Hypothalamus (tissue), 51 donors: Measurements from ENCODE around the gene KRT78.
"Not testable (repeated sequence)": the region's sequence is repeated elsewhere in the genome, so short reads cannot be mapped to it uniquely, and the experiment has no call there.

Experiments
- DNase-seq, 51 donors: peaks; one replicate each; lab custom pipeline; 2025; lab: John Stamatoyannopoulos, UW

KRT78 gene, protein sequence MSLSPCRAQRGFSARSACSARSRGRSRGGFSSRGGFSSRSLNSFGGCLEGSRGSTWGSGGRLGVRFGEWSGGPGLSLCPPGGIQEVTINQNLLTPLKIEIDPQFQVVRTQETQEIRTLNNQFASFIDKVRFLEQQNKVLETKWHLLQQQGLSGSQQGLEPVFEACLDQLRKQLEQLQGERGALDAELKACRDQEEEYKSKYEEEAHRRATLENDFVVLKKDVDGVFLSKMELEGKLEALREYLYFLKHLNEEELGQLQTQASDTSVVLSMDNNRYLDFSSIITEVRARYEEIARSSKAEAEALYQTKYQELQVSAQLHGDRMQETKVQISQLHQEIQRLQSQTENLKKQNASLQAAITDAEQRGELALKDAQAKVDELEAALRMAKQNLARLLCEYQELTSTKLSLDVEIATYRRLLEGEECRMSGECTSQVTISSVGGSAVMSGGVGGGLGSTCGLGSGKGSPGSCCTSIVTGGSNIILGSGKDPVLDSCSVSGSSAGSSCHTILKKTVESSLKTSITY

DNA sequence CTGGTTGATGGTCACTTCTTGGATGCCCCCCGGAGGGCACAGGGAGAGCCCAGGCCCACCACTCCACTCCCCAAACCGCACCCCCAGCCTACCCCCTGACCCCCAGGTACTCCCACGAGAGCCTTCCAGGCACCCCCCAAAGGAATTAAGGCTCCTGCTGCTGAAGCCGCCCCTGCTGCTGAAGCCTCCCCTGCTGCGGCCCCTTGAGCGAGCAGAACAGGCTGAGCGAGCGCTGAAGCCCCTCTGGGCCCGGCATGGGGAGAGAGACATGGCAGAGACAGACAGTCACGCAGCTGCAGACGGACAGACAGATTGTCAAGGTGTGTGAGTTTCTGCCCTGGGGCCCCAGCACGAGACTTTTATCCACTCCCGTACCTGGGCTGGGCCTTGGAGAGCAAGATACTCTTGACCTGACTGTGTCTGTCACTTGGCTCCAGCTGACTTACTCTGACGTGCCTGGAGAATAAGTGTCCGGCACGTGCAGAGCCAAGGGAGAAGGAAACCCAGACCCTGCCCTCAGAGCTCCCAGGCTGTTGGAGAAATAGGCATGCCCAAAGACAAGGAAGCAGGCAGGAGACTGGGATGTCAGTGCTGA is at the start of gene KRT78:
Gene KRT78, minus strand, starts transcription at position 334 of the 595 bp plus-strand sequence. Its CDS starts 64 bp downstream, at position 270.
- DNase-seq: no peak

DNA sequence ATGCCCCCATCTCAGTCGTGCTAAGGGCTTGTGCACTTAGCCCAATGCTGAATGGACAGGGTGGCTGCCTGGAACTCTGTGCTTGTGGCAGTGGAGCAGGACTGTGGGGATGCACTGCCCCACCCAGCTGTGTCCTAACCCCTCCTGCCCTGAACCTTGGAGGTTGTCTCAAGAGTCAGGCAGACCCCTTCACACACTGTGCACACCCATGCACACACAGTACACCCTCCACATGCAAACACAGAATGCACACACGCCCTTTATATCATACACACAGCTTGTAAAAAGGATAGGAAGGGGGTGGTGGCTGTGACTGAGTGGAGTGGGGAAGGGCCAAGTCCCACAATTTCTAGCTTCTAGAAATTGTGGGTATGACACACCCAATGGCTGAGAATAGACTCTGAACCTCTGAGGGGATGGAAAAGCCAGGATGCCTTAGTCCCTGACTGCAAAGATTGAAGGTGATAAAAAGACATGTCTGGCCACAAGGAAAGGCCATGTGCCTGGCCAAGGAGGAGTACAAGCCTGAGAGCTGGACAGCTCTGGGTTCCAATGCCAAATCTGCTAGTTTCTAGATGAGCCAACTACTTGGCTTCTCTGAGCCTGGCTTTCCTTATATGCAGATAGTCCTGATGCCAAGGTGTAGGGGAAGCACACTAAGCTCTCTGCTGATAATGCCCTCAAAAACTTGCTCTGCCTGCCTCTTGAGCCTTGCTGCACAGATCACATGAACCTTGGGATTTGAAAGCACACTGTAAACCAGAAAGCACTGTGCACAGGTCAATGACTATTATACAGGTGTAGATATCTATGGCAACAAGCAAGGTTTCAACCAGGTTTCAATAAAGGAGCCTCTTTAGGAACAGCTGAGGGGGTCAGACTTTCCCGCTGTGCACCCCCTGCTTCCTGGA is 47.7 kb upstream of the KRT78 start:
- no peak for DNase-seq

DNA sequence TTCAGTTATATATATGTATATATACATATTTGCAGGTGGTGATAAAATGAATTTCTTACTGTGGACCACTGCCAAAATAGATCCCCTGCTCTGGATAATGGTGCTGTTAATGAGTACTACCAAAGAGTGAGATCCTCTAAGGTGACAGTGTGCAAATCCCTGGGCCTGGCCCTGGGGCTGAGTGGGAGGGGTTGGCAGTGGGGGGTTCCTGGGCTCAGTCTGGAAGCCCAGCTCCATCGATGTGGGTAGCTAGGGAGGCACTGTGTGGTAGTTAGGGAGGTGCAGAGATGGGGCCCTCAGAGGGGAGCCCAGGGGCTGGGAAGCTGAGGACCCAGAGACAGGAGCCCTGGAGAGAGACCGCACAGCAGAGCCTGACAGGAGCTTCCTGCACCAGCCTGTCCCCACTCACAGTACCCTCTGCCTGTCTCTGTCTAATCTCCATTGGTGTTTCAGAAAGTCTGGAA is 47.0 kb upstream of the KRT78 start:
- no peak for DNase-seq

DNA sequence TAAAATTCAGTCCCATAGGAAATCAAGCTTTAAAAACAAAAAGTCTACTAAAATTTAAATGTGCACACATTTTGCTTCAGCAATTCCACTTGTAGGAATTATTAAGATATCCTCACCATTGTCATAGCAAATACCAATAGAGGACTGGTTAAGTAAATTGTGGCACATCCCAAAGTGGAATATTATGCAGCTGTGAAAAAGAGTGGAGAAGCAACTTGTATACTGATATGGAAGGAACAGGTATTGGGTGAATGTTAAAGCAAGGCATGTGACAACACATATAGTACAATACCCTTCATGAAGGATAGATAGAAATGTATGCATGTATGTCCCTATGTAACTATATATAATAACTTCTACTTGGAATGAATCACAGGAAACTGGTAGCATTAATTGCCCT is 44.2 kb upstream of the KRT78 start:
- DNase-seq: no peak

DNA sequence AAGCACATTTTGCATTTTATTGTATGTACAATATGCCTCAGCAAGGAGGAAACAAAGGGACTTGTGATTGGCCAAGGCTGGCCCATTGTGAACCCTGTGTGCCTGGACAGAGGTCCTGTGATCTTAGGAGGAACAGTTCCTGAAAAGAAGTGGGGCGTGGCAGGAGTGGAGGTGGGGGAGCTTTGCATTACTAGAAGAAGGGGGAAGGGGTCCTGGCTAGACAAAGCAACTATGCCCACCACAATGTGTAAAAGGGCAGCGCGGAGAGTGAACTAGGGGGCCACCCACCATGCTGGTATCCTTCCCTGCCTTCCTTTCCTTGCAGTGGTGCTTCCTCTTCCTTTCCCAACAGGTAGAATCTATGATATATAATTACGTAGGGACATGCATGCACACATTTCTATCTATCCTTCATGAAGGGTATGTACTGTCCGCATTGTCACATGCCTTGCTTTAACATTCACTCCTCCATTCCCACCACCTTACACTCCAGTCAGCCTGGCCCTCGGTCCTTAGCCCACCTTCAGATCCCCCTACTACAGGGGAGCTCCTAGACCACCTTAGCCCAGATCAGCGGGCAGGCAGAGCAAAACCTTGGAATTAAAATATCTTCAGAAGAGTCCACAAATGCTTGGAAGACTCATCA is 43.5 kb upstream of the KRT78 start:
- no peak for DNase-seq

DNA sequence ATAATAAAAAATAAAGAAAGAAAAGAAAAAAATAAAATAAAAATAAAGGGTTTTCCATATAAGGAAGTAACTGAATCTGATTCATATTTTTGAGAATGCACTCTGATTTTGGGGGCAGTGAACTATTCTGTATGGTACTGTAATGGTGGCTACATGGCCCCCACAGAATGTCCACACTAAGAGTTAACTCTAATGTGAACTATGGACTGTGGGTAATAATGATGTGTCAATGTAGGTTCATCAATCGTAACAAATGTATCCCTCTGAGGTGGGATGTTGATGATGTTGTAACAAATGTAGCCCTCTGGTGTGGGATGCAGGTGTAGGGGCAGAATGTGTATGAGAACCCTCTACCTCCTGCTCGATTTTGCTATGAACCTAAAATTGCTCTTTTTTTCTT is 42.2 kb upstream of the KRT78 start:
- no peak for DNase-seq

DNA sequence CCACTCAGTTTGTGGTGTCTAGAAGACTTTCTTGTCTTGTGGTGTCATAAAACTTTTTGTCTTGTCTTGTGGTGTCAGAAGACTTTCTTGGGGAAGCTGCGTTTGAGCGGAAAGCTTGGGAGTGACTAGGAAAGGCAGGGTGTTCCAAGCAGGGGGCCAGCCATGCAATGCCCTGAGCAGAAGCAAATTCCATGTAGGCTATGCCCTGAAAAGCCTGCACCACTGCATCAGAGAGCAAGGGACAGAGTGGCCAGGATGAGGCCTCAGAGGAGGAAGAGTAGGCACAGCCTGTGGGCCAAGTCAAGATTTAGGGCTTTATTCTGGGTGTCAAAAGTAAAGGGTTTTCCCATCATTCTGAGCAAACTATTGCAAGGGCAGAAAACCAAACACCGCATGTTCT is 41.6 kb upstream of the KRT78 start:
- no peak for DNase-seq

DNA sequence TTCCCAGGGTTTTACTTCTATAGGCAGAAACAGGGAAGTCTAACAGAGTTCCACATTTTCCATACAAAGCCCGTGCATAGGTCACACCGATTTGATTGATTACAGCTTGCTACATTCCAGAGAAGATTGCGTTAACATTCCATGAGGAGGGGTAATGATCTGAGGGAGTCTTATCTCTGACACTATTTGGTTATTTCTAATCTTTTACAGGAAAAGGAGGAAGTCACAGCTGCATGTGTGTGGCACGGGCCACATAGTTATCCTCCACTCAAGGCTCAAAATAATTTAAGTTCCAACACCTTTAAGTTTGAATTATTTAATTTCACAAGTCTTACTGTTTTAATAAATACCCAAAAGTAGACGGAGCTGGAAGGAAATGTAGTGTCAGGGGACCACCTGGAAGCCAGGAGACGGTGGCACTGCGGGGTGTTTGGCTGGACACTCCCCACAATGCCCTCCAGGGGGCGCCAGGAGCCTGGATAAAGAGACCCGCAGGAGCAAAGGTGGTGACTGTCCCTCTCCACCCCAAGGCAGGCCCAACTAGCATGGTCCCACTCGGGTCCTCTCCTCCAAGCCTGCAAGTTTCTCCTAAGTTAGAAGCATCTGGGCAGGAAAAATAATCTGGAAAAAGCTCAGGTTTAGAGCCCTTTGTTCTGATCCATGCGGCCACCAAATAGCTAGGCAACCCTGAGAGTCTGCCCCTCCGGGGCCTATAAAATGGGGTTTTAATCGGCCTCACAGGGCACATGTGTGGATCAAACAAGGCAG is 35.9 kb upstream of the KRT78 start:
- peak in 43 of 51 donors; percentile 9 to 80 (median 39) for DNase-seq

DNA sequence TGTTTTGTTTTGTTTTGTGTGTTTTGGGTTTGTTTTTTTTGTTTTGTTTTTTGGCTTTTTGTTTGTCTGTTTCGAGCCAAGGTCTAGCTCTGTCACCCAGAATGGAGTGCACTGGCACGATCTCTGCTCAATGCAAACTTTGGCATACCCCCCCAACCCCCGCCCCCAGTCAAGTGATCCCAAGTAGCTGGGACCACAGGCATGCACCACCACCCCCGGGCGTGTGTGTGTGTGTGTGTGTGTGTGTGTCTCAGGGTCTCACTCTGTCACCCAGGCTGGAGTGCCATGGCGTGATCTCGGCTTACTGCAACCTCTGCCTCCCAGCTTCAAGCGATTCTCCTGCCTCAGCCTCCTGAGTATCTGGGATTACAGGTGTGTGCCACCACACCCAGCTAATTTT is 31.7 kb upstream of the KRT78 start:
- not testable (repeated sequence) for DNase-seq

DNA sequence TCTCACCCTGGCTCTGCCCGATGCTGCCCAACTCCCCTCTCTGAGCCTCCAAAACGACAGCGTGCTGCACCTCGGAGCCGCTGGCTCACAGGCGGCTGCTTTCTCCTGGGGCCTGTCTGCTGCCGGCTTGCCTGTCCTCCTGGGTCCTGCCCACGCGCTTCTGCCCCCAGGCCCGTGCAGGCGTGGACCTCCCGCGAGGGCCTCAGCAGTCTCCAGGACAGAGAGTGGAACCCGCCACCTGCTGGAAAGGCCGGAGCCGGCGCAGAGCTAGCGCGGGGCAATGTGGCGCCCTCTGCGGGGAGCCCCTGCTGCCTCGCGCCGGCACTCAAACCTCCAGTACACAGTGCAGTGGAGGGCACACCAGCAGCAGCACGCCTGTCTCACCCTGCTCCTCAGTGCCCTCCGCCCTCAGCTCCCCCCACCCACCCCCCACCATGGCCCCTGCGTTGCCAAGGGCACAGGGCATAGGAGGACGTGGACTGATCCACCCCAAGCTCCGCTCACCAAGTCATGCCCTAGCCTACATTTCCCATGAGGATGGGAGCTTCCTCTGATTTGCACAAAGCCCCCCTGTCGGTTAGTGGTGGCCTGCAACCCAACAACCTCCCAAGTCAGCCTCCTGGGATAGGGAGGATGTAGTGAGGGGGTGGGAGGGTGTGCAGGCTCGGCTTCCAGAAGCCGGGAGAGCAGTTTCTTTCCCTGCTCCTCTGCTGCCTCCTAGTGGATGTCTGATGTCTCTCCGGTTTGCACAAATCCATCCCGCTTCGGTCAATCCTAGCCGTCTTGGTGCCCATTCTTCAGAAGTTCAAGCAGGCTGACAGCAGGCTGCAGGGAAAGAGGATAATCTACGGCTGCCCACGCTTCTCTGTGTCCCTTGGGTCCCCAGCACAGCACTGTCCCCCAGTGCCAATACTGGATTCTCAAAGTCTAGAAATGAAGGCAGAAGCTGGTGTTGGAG is 30.9 kb upstream of the KRT78 start:
- peak in 47 of 51 donors; percentile 6 to 85 (median 51) for DNase-seq

DNA sequence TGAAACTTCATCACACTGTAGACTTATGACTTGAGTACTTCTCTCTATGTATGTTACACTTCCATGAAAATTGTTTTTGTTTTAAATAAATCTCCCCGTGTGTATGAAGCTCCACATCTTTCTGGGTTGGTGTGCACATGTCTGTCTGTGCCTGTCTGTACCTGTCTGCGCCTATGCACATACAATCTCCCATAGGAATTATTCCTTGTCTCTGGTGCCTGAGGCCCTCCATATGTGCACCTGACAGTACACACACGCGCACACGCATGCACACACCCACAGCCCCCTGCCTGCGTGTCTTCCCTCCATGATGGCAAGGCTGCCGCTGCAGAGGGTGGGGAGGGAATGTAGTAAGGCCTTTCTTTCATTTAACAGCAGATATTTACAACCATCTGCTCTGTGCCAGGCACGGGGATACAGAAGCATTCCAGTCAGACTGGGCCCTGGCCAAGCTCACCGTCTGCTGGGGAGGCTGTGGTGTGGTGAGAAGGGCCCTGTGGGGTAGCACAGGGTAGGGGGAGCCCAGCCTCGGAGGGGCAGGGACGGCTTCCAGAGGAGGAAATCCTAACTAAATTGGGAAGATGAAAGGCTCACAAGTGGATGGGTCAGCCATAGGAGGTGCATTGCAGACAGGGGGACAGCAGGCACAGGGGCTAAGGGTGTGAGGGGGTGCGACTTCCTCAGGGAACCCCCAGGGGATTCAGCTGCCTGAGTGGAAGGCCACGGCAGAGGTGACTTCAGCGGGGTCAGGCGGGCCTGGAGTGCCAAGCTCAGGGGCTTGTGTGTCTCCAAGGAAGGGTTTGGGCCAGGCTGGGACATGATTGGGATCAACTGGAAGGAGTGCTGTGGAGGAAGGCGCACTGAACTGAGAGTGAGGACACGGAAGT is 30.0 kb upstream of the KRT78 start:
- DNase-seq: no peak

DNA sequence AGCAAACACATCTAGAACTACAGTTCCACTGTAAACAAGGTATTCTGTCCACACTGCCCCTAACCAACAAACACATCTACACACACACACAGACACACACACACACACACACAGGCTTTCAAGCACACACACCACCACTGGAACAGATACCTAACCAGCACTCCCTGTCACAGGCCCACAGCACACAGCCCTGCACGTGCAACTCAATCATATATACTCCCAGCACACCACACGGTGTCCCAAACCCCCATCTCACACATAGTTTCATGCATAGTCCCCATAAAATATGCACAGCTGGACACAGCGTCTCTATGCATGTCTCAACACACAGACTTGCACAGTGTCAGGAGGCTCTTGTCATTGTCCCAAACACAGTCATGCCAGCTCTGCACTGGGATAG is 28.4 kb upstream of the KRT78 start:
- DNase-seq: no peak

DNA sequence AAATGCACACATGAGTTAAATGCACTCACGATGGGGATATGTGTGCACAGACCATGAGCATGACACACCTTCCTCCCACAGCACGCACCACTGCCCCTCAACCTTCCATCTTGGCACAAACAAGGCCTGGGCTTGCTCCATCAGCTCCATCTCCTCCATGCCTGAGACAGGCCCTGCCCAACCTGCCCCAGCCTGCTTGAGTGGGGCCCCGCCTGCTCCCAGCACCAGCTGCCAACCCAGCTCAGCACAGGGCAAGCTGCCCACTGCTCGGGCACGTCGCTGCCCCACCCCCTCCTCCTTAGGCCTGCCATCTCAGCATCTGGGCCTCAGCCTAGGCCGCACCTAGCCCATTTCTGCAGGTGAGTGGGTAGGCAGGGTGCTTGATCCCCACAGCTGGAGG is 27.6 kb upstream of the KRT78 start:
- peak in 3 of 51 donors; percentile 3 to 15 (median 7) for DNase-seq

DNA sequence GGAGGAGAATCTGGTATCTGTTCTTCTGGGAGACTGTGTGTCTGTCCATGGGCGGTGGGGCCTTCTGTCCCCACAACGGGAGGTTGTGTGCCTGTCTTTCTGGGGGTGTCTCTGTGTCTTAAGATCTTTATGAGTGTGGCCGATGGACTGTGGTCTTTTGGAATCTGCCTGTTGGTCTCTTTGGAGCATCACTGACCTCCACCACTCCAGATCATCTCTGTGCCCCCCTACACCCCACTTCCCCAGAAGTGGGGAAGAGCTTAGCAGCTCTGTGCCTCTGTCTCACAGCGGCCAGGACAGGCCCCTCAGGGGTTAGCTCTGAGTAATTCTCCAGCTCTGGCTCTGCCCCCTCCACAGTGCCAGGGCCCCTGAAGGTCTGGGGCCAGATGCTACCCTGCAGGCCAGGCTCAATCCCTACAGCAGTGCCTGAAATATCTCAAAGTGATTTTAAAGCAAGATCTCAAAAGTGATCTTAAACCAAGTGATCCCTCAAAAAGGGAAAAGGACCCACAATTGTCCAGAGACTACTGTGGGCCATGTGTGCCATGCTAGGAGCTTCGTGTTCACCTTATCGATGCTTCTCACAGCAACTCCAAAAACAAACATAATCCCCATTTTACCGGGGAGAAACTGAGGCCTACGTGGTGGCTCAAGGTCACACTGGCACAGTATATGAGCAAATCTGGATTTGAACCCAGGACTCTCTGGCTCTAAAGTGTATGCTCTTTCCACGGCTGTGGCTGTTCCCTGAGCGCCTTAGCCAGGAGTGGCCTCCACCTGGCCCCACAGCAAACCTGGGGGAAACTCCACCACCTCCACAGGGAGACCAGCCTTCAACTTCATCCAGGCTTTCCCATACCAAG is 26.0 kb upstream of the KRT78 start:
- DNase-seq: no peak

DNA sequence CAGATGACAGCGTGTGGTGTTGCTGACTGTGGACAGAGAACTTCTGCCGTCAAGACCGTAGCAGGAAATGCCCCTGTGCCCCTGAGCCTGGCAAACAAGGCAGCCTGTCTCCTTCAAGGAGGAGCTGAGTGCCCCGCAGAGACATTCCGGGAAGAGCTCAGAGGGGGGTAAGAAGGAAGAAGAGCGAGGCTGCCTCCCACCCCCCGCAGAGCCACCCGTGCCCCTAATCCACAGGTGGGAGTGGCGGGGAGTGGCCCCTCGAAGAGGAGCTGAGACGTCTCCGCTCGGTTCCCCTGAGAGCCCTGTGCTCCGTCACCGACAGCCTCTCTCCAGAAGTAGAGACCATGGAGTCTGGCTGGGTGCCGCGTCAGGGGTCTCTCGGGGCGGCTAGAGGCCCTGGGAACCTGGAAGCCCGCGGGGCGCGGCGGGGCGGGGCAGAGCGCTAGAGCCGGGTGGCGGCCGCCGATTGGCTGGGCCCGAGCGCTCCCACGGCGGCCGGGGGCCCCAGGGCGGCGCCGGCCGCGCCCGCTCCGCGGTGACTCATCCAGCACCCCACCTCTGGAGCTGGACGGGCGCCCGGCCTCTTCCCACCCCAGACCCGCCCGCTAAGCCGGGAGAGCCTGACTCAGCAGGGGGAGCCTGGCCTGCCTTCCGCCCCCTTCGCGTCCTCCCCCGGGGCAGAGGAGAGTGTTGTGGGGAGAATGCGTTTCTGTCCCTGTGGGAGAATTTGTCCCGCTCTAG is 25.2 kb upstream of the KRT78 start:
- peak in 15 of 51 donors; percentile 5 to 79 (median 31) for DNase-seq

DNA sequence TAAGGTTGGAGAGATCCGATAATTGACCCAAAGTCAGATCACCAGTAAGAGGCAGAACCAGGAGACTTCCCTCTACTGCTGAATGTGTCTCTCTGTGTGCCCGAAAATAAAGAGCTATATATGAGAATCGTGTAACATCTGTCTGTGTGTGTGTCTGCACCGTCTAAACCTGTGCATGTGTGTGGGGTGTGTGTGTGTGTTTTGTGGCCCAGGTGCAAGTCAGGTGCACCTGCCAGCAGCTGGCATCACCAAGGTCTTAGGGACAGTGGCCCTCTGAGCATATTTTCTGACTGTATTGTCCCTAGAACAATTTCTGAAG is 24.7 kb upstream of the KRT78 start:
- no peak for DNase-seq
